Kidney (tissue), 14 donors: Measurements from ENCODE around the gene PSMD7. TPM values are rescaled to one million over a fixed set of nuclear protein-coding genes. Genes with fewer than 3 reads are reported as not detected.

Source experiments
- DNase-seq, 5 donors: peaks; one replicate each; pipeline ENCODE4 v3.0.0-alpha.2; 2013 to 2020
- FAIRE-seq: peaks from 2 replicates; lab custom pipeline; 2012; peaks lifted over from hg19 to GRCh38; lab: Jason Lieb, UNC
- H3K27ac ChIP-seq, 2 donors: one replicate each; pipeline ENCODE4 v1.7.0; 2013; ENCODE audit warnings: low read depth in 2 of 2, low read length in 2 of 2, inconsistent platforms in 1 of 2
- H3K27me3 ChIP-seq: one replicate; pipeline ENCODE4 v1.7.1; 2013; ENCODE audit warnings: low read length, inconsistent platforms; ENCODE audit not compliant: control insufficient read depth, insufficient read depth
- H3K36me3 ChIP-seq, 3 donors: one replicate each; pipeline versions ENCODE4 v1.7.0 to v1.7.1; 2013; ENCODE audit warnings: low read length in 3 of 3, control low read depth in 1 of 3, inconsistent platforms in 1 of 3; ENCODE audit not compliant: insufficient read depth in 3 of 3, control insufficient read depth in 2 of 3
- H3K4me1 ChIP-seq, 3 donors: one replicate each; pipeline versions ENCODE4 v1.7.0 to v1.7.1; 2013; ENCODE audit warnings: low read length in 3 of 3, inconsistent platforms in 1 of 3, low read depth in 1 of 3; ENCODE audit not compliant: control insufficient read depth in 2 of 3, insufficient read depth in 2 of 3
- H3K4me3 ChIP-seq, 3 donors: one replicate each; pipeline versions ENCODE4 v1.7.0 to v1.8.1; 2013; ENCODE audit warnings: low read length in 3 of 3, control low read depth in 1 of 3, inconsistent platforms in 1 of 3
- H3K9ac ChIP-seq, 3 donors: one replicate each; pipeline versions ENCODE4 v1.7.0 to v1.7.1; 2013; ENCODE audit warnings: low read length in 3 of 3, control low read depth in 1 of 3, inconsistent platforms in 1 of 3
- H3K9me3 ChIP-seq, 3 donors: one replicate each; pipeline versions ENCODE4 v1.7.0 to v1.7.1; 2013; ENCODE audit warnings: low read length in 3 of 3, control low read depth in 1 of 3, inconsistent platforms in 1 of 3; ENCODE audit not compliant: control insufficient read depth in 2 of 3, insufficient read depth in 1 of 3
- intact Hi-C: fragments of 100-400 bp; cut with DNase I; formaldehyde crosslinking; loops from one replicate; pipeline ENCODE4 v1.11.1; 2022
- polyA plus RNA-seq: library from polyadenylated mRNA; stranded (reverse); fragments of 350-450 nt; fragmentation: Illumina TruSeq; extraction: RNeasy Lipid Tissue Mini Kit (QIAGEN cat#74804); gene quantifications from one replicate; pipeline ENCODE4 v1.2.3, GENCODE V29; 2014; ENCODE audit warnings: low read depth, low replicate concordance; ENCODE audit not compliant: insufficient read depth
- total RNA-seq: library from RNA; stranded (reverse); fragmentation: NEBNext Ultra II Directional; extraction: Animal tissue kit (Norgen Biotek cat#: 25700); gene quantifications from one replicate; pipeline ENCODE4 v1.2.1, GENCODE V29; 2021
- TF ChIP-seq, protein P1 (sequence below): IDR thresholded peaks from 3 replicates; pipeline ENCODE4 v1.5.1; 2012; ENCODE audit warnings: mild to moderate bottlenecking, moderate library complexity, borderline replicate concordance; ENCODE audit not compliant: insufficient read depth; ENCODE audit errors: extremely low read depth
- donor health status: control.
- donor health status: control.
- donor health status: control.
- donor health status: control.
- donor health status: control.
- donor health status: DM: yes; HTN: yes; CAD: no.
- donor health status: Normal renal cell carcinoma (clear cell type).

The PSMD7 gene
- total and polyA plus RNA-seq, 2 donors from 2014 or later, result 60.7 to 69.6 TPM

DNA sequence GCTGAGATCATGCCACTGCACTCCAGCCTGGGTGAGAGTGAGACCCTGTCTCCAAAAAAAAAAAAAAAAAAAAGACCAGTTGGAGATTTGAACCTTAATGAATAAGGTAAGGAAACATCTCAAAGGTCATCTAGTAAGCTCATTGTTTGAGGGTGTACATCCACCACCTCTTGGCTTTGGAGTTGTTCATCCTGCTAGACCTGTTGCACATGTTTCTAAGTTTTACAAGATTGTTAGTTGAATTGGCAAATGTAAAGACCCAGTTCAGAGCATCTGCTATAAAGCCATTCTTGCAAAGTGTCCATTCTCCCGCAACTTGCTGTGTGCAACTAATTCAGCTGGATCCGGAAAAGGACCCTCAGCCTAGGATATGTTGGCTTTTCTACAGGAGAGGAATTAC lies 1.5 kb downstream of the PSMD7 start:
- TF ChIP-seq, protein P1, sequence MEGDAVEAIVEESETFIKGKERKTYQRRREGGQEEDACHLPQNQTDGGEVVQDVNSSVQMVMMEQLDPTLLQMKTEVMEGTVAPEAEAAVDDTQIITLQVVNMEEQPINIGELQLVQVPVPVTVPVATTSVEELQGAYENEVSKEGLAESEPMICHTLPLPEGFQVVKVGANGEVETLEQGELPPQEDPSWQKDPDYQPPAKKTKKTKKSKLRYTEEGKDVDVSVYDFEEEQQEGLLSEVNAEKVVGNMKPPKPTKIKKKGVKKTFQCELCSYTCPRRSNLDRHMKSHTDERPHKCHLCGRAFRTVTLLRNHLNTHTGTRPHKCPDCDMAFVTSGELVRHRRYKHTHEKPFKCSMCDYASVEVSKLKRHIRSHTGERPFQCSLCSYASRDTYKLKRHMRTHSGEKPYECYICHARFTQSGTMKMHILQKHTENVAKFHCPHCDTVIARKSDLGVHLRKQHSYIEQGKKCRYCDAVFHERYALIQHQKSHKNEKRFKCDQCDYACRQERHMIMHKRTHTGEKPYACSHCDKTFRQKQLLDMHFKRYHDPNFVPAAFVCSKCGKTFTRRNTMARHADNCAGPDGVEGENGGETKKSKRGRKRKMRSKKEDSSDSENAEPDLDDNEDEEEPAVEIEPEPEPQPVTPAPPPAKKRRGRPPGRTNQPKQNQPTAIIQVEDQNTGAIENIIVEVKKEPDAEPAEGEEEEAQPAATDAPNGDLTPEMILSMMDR, result no peak
- no peaks in the 10 kb centered on the region for H3K9me3 ChIP-seq
- H3K27ac ChIP-seq, result no peak overlapping the region
- intact Hi-C loops, result no loop called here
- peak overlapping the region in 1 of 3 donors; percentile 93 for H3K4me3 ChIP-seq
- no peak for FAIRE-seq
- peaks cover 15 to 40% (median 27%) of the 10 kb centered on the region in 3 donors for H3K36me3 ChIP-seq
- no peaks in the 10 kb centered on the region for H3K27me3 ChIP-seq
- H3K4me1 ChIP-seq, result peaks cover 0 to 6% (median 0%) of the 10 kb centered on the region in 3 donors
- peak overlapping the region in 1 of 3 donors; percentile 90 for H3K9ac ChIP-seq
- peak in 1 of 5 donors; percentile 7 for DNase-seq

DNA sequence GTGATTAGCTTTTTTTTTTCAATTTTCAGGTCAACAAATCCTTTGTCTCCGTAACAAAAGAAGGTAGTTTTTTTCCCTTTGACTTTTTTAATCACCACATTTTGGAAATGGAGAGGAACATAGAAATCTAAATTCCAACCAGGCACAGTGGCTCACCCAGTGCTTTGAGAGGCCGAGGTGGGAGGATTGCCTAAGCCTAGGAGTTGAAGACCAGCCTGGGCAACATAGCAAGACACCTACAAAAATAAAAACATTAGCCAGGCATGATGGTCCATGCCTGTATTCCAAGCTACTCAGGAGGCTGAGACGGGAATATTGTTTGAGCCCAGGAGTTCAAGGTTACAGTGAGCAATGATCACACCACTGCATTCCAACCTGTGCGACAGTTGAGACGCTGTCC lies 5.7 kb downstream of the PSMD7 start:
- intact Hi-C loops, result no loop called here
- Histone ChIP-seq H3K27ac (no peak overlapping the region), H3K36me3 (peaks cover 29 to 76% (median 56%) of the 10 kb centered on the region in 3 donors)

DNA sequence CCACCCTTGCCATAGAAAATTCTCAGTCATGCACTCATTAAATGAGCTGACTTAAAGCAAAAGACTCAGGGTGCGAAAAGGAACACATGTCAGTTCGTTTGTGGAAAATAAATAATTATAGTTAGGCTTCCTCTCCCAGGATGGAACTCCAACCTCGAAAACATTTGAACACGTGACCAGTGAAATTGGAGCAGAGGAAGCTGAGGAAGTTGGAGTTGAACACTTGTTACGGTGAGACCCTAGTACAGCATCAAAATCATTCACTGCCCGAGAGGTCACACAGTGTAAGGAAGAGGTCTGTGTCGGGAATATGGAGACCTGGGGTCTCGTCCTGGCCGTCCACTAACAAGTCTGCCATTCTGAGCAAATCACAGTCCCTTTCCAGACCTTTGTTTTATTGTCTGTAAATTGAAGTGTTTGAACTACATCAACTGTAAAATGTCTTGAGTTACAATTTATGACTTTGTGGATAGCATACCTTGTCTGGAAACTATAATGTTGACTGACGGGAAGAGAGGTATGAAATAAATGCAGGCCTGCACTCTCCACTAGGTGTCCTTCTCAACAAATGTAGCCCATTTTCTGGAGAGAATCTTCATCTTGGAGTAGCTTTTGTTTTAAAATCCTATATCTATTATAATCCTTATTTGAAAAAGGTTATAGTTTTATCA lies 7.7 kb downstream of the PSMD7 start:
- H3K27ac ChIP-seq, result no peak overlapping the region
- DNase-seq, result no peak
- H3K4me1 ChIP-seq, result no peaks in the 10 kb centered on the region
- H3K4me3 ChIP-seq, result no peak overlapping the region
- H3K36me3 ChIP-seq, result peaks cover 29 to 80% (median 57%) of the 10 kb centered on the region in 3 donors
- intact Hi-C loops, result no loop called here
- no peak overlapping the region for H3K9ac ChIP-seq
- FAIRE-seq, result no peak
- TF ChIP-seq, protein P1, result no peak
- H3K9me3 ChIP-seq, result no peaks in the 10 kb centered on the region
- H3K27me3 ChIP-seq, result no peaks in the 10 kb centered on the region

More for the DNA sequence above, 5.7 kb downstream of the PSMD7 start:
- H3K4me1 ChIP-seq, result peaks cover 0 to 4% (median 0%) of the 10 kb centered on the region in 3 donors
- no peak for FAIRE-seq
- TF ChIP-seq, protein P1, result no peak
- H3K9me3 ChIP-seq, result no peaks in the 10 kb centered on the region
- no peak overlapping the region for H3K9ac ChIP-seq
- DNase-seq, result no peak
- H3K27me3 ChIP-seq, result no peaks in the 10 kb centered on the region
- H3K4me3 ChIP-seq, result no peak overlapping the region

DNA sequence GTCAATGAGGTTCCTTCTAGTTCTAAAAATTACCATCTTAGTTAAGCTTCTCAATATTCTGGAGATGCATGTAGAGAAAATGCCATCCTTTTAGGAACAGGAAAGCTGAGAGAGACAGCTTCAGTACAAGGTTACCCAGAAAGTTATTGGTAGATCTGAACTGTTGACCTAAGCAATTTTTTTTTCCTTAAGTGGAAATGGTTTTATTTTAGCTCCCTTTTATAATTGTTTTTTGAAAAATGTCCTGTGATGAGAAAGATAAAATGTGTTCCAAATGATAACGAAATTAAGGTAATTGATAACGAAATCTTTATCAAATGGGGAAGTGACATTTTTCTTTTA lies 8.2 kb downstream of the PSMD7 start:
- Histone ChIP-seq H3K36me3 (peaks cover 29 to 76% (median 57%) of the 10 kb centered on the region in 3 donors), H3K9me3 (no peaks in the 10 kb centered on the region), H3K27me3 (no peaks in the 10 kb centered on the region), H3K27ac (no peak overlapping the region), H3K9ac (no peak overlapping the region), H3K4me3 (no peak overlapping the region), H3K4me1 (no peaks in the 10 kb centered on the region)
- DNase-seq, result no peak
- intact Hi-C loops, result no loop called here
- TF ChIP-seq, protein P1, result no peak
- FAIRE-seq, result no peak
